ENCODE measurements around the gene VWF.

VWF gene

DNA sequence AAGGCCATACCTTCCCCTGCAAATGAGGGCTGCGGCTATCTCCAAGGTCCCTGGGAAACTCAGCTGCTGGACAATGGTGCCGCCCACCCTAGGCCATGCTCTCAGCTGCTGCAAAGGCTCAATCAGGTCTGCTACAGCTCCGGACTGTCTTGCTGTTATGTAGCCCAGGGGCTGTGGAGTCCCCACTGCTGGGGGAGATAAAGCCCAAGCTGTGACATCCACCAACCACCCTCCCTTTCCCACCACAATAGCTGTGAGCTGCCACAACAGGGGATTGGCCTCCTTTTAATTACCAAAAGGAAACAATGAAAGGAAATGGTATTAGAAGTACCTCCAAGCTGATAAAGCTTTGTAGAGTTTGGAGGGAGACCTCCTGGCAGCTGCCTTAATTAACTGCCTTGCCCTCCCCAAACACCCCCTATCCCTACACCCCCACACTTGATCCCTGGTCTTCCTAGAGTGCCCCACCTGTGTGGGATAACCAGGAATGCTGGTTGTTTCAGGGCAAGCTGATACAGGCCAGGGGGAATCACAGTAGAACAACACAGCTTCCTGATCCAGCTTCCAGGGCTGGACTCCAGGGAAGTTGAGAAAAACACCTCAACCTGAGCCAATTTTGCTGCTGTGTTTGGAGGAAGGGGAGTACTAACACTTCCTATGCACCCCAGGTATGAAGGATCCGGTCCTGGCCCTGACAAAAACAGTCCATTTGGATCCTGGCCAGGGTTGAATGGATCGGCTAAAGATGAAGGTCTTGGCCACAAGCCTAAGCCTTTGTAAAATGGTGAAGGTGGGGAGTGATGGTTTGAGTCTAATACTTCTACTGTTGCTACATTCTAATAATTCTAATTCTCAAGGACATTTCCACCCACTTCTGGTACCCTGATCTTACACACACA is at the start of gene VWF:
Gene VWF (minus strand): TSS at position 260 of the 899 bp plus-strand sequence. CDS start 1,474 bp downstream, outside the sequence.
- Histone ChIP-seq H3K9ac (ENCODE audit: low read length) (no peak within 1 kb of the TSS), H3K27me3 (ENCODE audit: low read depth, low read length) (peaks cover 26% of the 10 kb centered on the region), H3K27ac (ENCODE audit: low read length) (no peak within 1 kb of the TSS), H3K4me2 (ENCODE audit: low read length) (no peak within 1 kb of the TSS), H3K36me3 (replicated peaks; ENCODE audit: low read depth, low read length) (no peaks in the 10 kb centered on the region), H3K79me2 (ENCODE audit: low read length) (no peaks in the 10 kb centered on the region), H2AFZ (ENCODE audit: low read depth, low read length) (no peak within 1 kb of the TSS), H3K4me1 (ENCODE audit: low read length) (no peaks in the 10 kb centered on the region), H3K4me3 (ENCODE audit: low read length) (no peak within 1 kb of the TSS), H4K20me1 (ENCODE audit: insufficient read depth, low read length) (no peaks in the 10 kb centered on the region), H3K9me3 (ENCODE audit: insufficient read depth, low read length) (no peaks in the 10 kb centered on the region)
- TF ChIP-seq CTCF (IDR thresholded peaks at IDR 0.05; ENCODE audit: low read depth, low read length) (no peak), EZH2phosphoT487 (IDR thresholded peaks at IDR 0.05; ENCODE audit: low read depth) (no peak)

- Histone ChIP-seq H2AFZ (ENCODE audit: low read depth, low read length) (no peak overlapping the region), H3K27ac (ENCODE audit: low read length) (no peak overlapping the region), H4K20me1 (ENCODE audit: insufficient read depth, low read length) (no peaks in the 10 kb centered on the region), H3K79me2 (ENCODE audit: low read length) (no peaks in the 10 kb centered on the region), H3K36me3 (replicated peaks; ENCODE audit: low read depth, low read length) (no peaks in the 10 kb centered on the region), H3K27me3 (ENCODE audit: low read depth, low read length) (peaks cover 9% of the 10 kb centered on the region; the same call in 1 of the 2 replicates), H3K4me2 (ENCODE audit: low read length) (no peak overlapping the region), H3K9me3 (ENCODE audit: insufficient read depth, low read length) (no peaks in the 10 kb centered on the region), H3K4me1 (ENCODE audit: low read length) (peaks cover under 1% of the 10 kb centered on the region; the same call in 1 of the 2 replicates), H3K9ac (ENCODE audit: low read length) (no peak overlapping the region), H3K4me3 (ENCODE audit: low read length) (no peak overlapping the region)
- TF ChIP-seq EZH2phosphoT487 (IDR thresholded peaks at IDR 0.05; ENCODE audit: low read depth) (no peak), CTCF (IDR thresholded peaks at IDR 0.05; ENCODE audit: low read depth, low read length) (no peak)
Measured at GRCh38 chr12:6172862-6173261, 48.4 kb upstream of the VWF start.

GRCh38 chr12:6172086-6172485 is 47.6 kb upstream of the VWF start:
- Histone ChIP-seq H4K20me1 (ENCODE audit: insufficient read depth, low read length) (no peaks in the 10 kb centered on the region), H3K27ac (ENCODE audit: low read length) (no peak overlapping the region)
- TF ChIP-seq CTCF (IDR thresholded peaks at IDR 0.05; ENCODE audit: low read depth, low read length), result no peak
- TF ChIP-seq EZH2phosphoT487 (IDR thresholded peaks at IDR 0.05; ENCODE audit: low read depth), result no peak

DNA sequence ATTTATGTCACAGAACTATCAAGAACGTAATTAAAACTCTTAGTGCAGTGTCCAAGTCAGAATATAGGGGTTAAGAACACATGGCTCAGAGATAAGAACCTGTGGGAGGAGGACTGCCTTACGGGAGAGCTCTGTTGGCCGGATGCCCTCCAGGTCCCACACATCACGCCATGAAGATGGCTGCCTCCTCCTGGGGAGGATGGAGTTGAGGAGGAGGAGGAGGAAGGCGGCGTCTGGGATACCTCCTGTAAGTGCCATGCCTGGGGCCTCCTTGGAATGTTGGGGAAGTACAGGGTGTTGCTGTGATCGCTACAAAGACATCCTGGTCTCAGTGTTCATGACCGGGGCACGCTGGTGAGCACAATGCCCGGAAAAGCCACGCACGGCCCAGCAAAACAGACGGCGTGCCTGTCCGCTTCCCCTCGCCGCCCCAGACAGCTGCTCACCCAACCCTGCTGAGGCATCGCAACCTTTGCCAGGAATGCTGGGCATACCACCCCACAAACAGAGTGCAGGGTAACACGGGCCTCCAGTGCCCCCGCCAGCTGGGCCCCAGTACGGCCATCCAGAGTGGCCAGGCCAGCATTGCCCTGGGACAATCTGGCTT is 47.0 kb upstream of the VWF start:
- Histone ChIP-seq H3K9ac (ENCODE audit: low read length) (no peak overlapping the region), H4K20me1 (ENCODE audit: insufficient read depth, low read length) (no peaks in the 10 kb centered on the region), H3K79me2 (ENCODE audit: low read length) (no peaks in the 10 kb centered on the region), H3K27ac (ENCODE audit: low read length) (no peak overlapping the region), H3K4me2 (ENCODE audit: low read length) (no peak overlapping the region), H3K4me1 (ENCODE audit: low read length) (peaks cover 5% of the 10 kb centered on the region; the same call in 1 of the 2 replicates), H3K27me3 (ENCODE audit: low read depth, low read length) (peaks cover 9% of the 10 kb centered on the region; the same call in 1 of the 2 replicates), H3K36me3 (replicated peaks; ENCODE audit: low read depth, low read length) (no peaks in the 10 kb centered on the region), H3K9me3 (ENCODE audit: insufficient read depth, low read length) (no peaks in the 10 kb centered on the region), H3K4me3 (ENCODE audit: low read length) (no peak overlapping the region), H2AFZ (ENCODE audit: low read depth, low read length) (no peak overlapping the region)
- TF ChIP-seq CTCF (IDR thresholded peaks at IDR 0.05; ENCODE audit: low read depth, low read length) (no peak), EZH2phosphoT487 (IDR thresholded peaks at IDR 0.05; ENCODE audit: low read depth) (no peak)

More at GRCh38 chr12:6172086-6172485, 47.6 kb upstream of the VWF start:
- H3K4me2 ChIP-seq (ENCODE audit: low read length), result no peak overlapping the region
- no peak overlapping the region for H3K9ac ChIP-seq (ENCODE audit: low read length)
- H3K4me3 ChIP-seq (ENCODE audit: low read length), result no peak overlapping the region
- H3K27me3 ChIP-seq (ENCODE audit: low read depth, low read length), result peaks cover 9% of the 10 kb centered on the region; the same call in 1 of the 2 replicates
- peaks cover 5% of the 10 kb centered on the region; the same call in 1 of the 2 replicates for H3K4me1 ChIP-seq (ENCODE audit: low read length)
- H3K79me2 ChIP-seq (ENCODE audit: low read length), result no peaks in the 10 kb centered on the region
- H2AFZ ChIP-seq (ENCODE audit: low read depth, low read length), result no peak overlapping the region
- no peaks in the 10 kb centered on the region for H3K36me3 ChIP-seq (replicated peaks; ENCODE audit: low read depth, low read length)
- H3K9me3 ChIP-seq (ENCODE audit: insufficient read depth, low read length), result no peaks in the 10 kb centered on the region
